SU-DHL-6 (cell line): ENCODE measurements around the gene GARIN5A.

Experiments used
- H2AFZ ChIP-seq: fragments of 200-600 bp; sonication (generic); 2 replicates; pipeline ENCODE4 v1.6.1; 2014; ENCODE audit warnings: low read depth, mild to moderate bottlenecking, moderate library complexity, mixed read lengths, antibody characterized with exemption, low read length; ENCODE audit not compliant: severe bottlenecking
- H3F3A ChIP-seq: fragments of 200-600 bp; shearing (Covaris generic); 2 replicates; pipeline ENCODE4 v1.6.0; 2016; ENCODE audit warnings: antibody characterized with exemption, mild to moderate bottlenecking; ENCODE audit not compliant: insufficient read depth
- H3K27ac ChIP-seq: fragments of 200-600 bp; sonication (generic); 2 replicates; pipeline ENCODE4 v1.5.1; 2016; ENCODE audit warnings: low read depth, mild to moderate bottlenecking, low read length, moderate library complexity, mixed read lengths
- H3K27me3 ChIP-seq: fragments of 200-600 bp; sonication (generic), shearing (Covaris generic); 2 replicates; pipeline ENCODE4 v1.6.0; 2014; ENCODE audit warnings: mild to moderate bottlenecking, low read length
- H3K36me3 ChIP-seq: fragments of 200-600 bp; sonication (generic); 2 replicates; pipeline ENCODE4 v1.6.1; 2014; ENCODE audit warnings: mild to moderate bottlenecking, low read length, mixed read lengths
- H3K4me2 ChIP-seq: fragments of 300-600, 200-600 bp; shearing (Covaris generic), sonication (generic); 2 replicates; pipeline ENCODE4 v1.6.0; 2014; ENCODE audit warnings: low read length, low read depth, mild to moderate bottlenecking; ENCODE audit not compliant: poor library complexity, severe bottlenecking
- H3K4me3 ChIP-seq: fragments of 200-600 bp; sonication (generic); 2 replicates; pipeline ENCODE4 v1.5.1; 2014; ENCODE audit warnings: antibody characterized with exemption, low read length, mild to moderate bottlenecking, mixed read lengths; ENCODE audit not compliant: insufficient read depth, poor library complexity, severe bottlenecking
- H3K79me2 ChIP-seq: fragments of 200-600 bp; sonication (generic); 2 replicates; pipeline ENCODE4 v1.6.1; 2014; ENCODE audit warnings: mild to moderate bottlenecking, low read length, moderate library complexity; ENCODE audit not compliant: insufficient read depth
- H3K9ac ChIP-seq: fragments of 200-600 bp; sonication (generic); 2 replicates; pipeline ENCODE4 v1.7.0; 2014; ENCODE audit warnings: mild to moderate bottlenecking, low read length
- H3K9me2 ChIP-seq: fragments of 200-600 bp; sonication (generic); replicated peaks from 2 replicates; pipeline ENCODE4 v1.6.1; 2014; ENCODE audit warnings: low read length; ENCODE audit not compliant: insufficient read depth
- H3K9me3 ChIP-seq: fragments of 200-600 bp; sonication (generic); 2 replicates; pipeline ENCODE4 v1.6.1; 2014; ENCODE audit warnings: low read length, mixed read lengths; ENCODE audit not compliant: insufficient read depth
- H4K20me1 ChIP-seq: fragments of 200-600 bp; sonication (generic); 2 replicates; pipeline ENCODE4 v1.6.1; 2014; ENCODE audit warnings: low read depth, mild to moderate bottlenecking, antibody characterized with exemption, low read length, moderate library complexity, mixed read lengths
- EZH2phosphoT487 ChIP-seq: fragments of 200-600 bp; sonication (generic), shearing (Covaris generic); conservative IDR thresholded peaks from 2 replicates; pipeline ENCODE4 v1.6.1; 2018; ENCODE audit warnings: mild to moderate bottlenecking, antibody characterized with exemption, low read length, moderate library complexity, mixed read lengths
- TF ChIP-seq, protein P1 (sequence below): fragments of 200-600 bp; sonication (generic); IDR thresholded peaks from one replicate; pipeline ENCODE4 v1.5.1; 2017; ENCODE audit warnings: antibody characterized with exemption, mild to moderate bottlenecking, low read length, moderate library complexity; ENCODE audit not compliant: insufficient read depth, poor library complexity, severe bottlenecking

The GARIN5A gene

DNA sequence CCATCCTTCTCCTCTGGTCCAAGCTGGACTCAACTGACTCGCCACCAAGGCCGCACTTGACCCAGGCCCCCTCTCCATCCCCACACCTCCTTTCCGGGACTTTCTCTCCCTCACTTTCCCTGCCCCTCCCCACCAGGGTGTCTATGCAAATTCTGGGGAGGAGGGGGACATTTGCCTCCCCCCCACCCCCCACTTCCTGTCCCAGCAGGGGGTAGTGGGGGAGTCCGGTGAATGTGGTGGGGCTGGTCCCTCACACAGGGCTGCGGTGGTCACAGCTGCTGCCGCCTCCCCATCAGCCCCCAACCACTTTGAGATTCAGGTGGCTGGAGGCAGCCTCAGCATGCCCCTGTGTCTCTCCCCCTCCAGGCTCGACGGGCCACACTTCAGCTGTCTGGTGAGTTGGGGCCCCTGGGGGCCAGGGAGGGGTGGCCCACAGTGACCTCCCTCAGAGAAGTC, 57.0 kb downstream of the GARIN5A start:
- H3K4me3 ChIP-seq: peak overlapping the region; percentile 60
- H2AFZ ChIP-seq: no peak overlapping the region
- no peaks in the 10 kb centered on the region for H3K27me3 ChIP-seq
- TF ChIP-seq EZH2phosphoT487: no peak
- TF ChIP-seq, protein P1, sequence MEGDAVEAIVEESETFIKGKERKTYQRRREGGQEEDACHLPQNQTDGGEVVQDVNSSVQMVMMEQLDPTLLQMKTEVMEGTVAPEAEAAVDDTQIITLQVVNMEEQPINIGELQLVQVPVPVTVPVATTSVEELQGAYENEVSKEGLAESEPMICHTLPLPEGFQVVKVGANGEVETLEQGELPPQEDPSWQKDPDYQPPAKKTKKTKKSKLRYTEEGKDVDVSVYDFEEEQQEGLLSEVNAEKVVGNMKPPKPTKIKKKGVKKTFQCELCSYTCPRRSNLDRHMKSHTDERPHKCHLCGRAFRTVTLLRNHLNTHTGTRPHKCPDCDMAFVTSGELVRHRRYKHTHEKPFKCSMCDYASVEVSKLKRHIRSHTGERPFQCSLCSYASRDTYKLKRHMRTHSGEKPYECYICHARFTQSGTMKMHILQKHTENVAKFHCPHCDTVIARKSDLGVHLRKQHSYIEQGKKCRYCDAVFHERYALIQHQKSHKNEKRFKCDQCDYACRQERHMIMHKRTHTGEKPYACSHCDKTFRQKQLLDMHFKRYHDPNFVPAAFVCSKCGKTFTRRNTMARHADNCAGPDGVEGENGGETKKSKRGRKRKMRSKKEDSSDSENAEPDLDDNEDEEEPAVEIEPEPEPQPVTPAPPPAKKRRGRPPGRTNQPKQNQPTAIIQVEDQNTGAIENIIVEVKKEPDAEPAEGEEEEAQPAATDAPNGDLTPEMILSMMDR: no peak
- no peaks in the 10 kb centered on the region for H3K9me2 ChIP-seq
- peaks cover 15% of the 10 kb centered on the region for H3K36me3 ChIP-seq
- peak overlapping the region; percentile 100 for H3K27ac ChIP-seq
- H3K4me2 ChIP-seq: peak overlapping the region; percentile 96
- peaks cover 3% of the 10 kb centered on the region; the same call in 1 of the 2 replicates for H4K20me1 ChIP-seq
- H3F3A ChIP-seq: peaks cover 60% of the 10 kb centered on the region
- H3K79me2 ChIP-seq: peaks cover 31% of the 10 kb centered on the region
- peak overlapping the region; percentile 83 for H3K9ac ChIP-seq
- H3K9me3 ChIP-seq: no peaks in the 10 kb centered on the region

DNA sequence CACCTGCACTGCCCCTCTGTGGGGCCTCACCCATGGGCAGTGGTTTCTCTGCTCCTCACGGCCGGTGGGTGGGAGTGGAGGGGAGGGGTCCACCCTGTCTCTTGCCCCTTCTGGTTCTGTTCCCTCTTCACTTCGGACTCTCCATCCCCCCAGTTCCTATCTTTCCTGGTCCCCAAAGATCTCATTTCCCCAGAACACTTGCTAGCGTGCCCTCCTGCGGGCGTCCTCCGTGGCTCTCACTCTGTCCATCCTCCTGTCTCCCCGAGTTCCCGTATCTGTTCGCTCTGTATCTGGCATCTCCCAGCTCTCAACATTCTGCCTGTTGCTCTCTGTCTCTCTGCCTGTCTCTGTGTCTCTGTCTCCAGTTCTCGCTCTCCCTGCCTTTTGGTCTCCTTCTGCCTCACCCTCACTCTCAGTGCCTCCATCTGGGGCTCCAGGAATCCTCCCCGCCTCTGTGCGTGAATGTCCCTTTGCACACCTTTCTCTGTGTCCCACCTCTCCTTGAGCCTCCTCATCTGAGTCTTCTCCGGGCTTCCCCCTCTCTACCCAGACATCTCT, 57.5 kb downstream of the GARIN5A start:
- Histone ChIP-seq H3F3A (peaks cover 65% of the 10 kb centered on the region), H3K9me2 (no peaks in the 10 kb centered on the region), H4K20me1 (peaks cover 3% of the 10 kb centered on the region; the same call in 1 of the 2 replicates), H3K36me3 (peaks cover 15% of the 10 kb centered on the region), H3K79me2 (peaks cover 31% of the 10 kb centered on the region), H3K4me2 (peak overlapping the region; percentile 96), H3K27ac (peak overlapping the region; percentile 100), H3K27me3 (no peaks in the 10 kb centered on the region), H2AFZ (no peak overlapping the region), H3K4me3 (peak overlapping the region; percentile 60), H3K9ac (peak overlapping the region; percentile 83), H3K9me3 (no peaks in the 10 kb centered on the region)
- TF ChIP-seq, protein P1: no peak
- TF ChIP-seq EZH2phosphoT487: no peak

DNA sequence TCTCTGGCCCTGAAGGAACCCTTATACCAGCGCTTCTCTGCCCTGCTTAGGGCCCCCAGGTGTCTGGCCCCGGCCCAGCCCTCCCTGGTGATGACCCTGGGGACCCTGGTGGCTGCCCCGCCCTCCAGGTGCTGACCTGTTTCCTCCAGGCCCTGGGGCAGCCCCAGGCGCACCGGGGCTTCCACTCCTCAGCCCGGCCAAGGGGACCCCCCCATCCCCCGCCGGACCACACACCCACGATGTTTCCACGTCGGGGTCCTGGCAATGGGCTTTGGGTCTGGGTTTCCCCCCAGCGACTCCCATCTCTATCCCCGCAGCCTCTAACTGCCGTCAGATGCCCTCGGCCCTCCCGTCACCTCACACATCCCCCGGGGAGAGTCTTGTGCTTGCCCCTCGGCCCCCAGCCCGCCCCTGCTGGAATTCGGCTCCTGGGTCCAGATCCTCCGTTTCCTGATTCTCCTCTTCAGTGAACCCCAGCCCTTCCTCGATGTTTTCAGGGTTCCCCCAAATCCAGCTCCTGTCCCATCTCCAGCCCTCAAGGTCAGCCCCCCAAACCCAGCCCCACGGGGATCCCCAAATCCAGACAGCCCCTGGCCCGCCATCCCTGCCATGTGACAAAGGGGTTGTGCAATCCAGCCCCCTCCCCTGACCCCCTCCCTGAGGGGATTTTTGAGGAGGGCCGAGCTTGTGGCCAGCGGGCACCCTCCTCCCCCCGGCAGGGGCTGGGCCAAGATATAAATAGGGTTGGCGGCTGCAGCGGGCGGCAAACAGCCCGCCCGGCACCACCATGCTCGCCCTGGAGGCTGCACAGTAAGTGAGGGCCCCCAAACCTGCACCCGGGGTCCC, 58.2 kb downstream of the GARIN5A start, which contains the start of gene SPIB:
TSS of gene SPIB (plus strand) at position 763 of the 846 bp plus-strand sequence. CDS start at position 788, 25 bp downstream.
- Histone ChIP-seq H3K9ac (peak within 1 kb of the TSS; percentile 83), H3K4me3 (peak within 1 kb of the TSS; percentile 60), H3K9me3 (no peaks in the 10 kb centered on the region), H3K27me3 (no peaks in the 10 kb centered on the region), H3K36me3 (peaks cover 10% of the 10 kb centered on the region; the same call in 1 of the 2 replicates), H3K79me2 (peaks cover 31% of the 10 kb centered on the region), H4K20me1 (peaks cover 3% of the 10 kb centered on the region; the same call in 1 of the 2 replicates), H3K4me2 (peak within 1 kb of the TSS; percentile 96), H3F3A (peaks cover 68% of the 10 kb centered on the region), H2AFZ (no peak within 1 kb of the TSS), H3K9me2 (no peaks in the 10 kb centered on the region), H3K27ac (peak within 1 kb of the TSS; percentile 100)
- TF ChIP-seq, protein P1: no peak
- no peak for TF ChIP-seq EZH2phosphoT487
